Right lobe of liver (tissue), 6 donors: ENCODE data around the gene BACH1. TPM values are rescaled to one million over a fixed set of nuclear protein-coding genes. Genes with fewer than 3 reads are reported as not detected.
A peak's percentile ranks its signal among the peaks of the same experiment; 100 is the strongest.

Experiments used
- ATAC-seq, 4 donors: fragments of 200-7000 bp; cut with Tn5 transposase; one replicate each; pipeline ENCODE4 v1.9.1; 2020; ENCODE audit warnings: mild to moderate bottlenecking in 4 of 4, moderate library complexity in 4 of 4
- DNase-seq, 3 donors: peaks; one replicate each; pipeline ENCODE4 v3.0.0-alpha.2; 2020
- H3K27ac ChIP-seq, 3 donors: fragments of 200-600 bp; one replicate each; pipeline ENCODE4 v1.8.0; 2022
- H3K27me3 ChIP-seq, 2 donors: fragments of 200-600 bp; one replicate each; pipeline ENCODE4 v1.8.0; 2022
- H3K36me3 ChIP-seq, 4 donors: fragments of 200-600 bp; sonication (generic) in 1 of 4; one replicate each; pipeline versions ENCODE4 v1.5.1 to v1.8.0; 2017 to 2022; ENCODE audit warnings: control low read depth in 1 of 4
- H3K4me1 ChIP-seq, 4 donors: fragments of 200-600 bp; sonication (generic) in 1 of 4; one replicate each; pipeline versions ENCODE4 v1.5.1 to v1.8.0; 2017 to 2022; ENCODE audit warnings: control low read depth in 1 of 4
- H3K4me3 ChIP-seq, 3 donors: fragments of 200-600 bp; one replicate each; pipeline ENCODE4 v1.8.0; 2022
- H3K9me3 ChIP-seq, 4 donors: fragments of 200-600 bp; sonication (generic) in 1 of 4; one replicate each; pipeline versions ENCODE4 v1.5.1 to v1.8.0; 2017 to 2022; ENCODE audit warnings: control low read depth in 1 of 4
- CTCF ChIP-seq, 4 donors: fragments of 200-600 bp in 3 of 4; fragments of 450-650 bp in 1 of 4; IDR thresholded peaks; one replicate each; pipeline versions ENCODE4 v1.5.1 to v1.8.0; 2016 to 2022; ENCODE audit warnings: antibody characterized with exemption in 4 of 4, mild to moderate bottlenecking in 2 of 4
- POLR2A ChIP-seq: fragments of 450-650 bp; IDR thresholded peaks from one replicate; pipeline ENCODE4 v1.6.1; 2017; ENCODE audit warnings: antibody characterized with exemption, mild to moderate bottlenecking
- WGBS: methylation state at CpG from one replicate; pipeline ENCODE4 v1.1.6; 2018; ENCODE audit warnings: low coverage, low lambda C conversion rate; ENCODE audit not compliant: insufficient coverage; ENCODE audit errors: missing lambda C conversion rate; 5-methylcytosine and 5-hydroxymethylcytosine counted together
- intact Hi-C, 2 donors: fragments of 100-400 bp; cut with DNase I; formaldehyde crosslinking; loops; one replicate each; pipeline versions ENCODE4 v1.11.2 to v1.14.1; 2022
- total RNA-seq, 6 experiments: library from RNA; depleted of rRNA in 2 of 6; stranded (reverse); fragments of >200 nt in 2 of 6; fragmentation: NEBNext Ultra II Directional in 3 of 6; extraction: Animal tissue kit (Norgen Biotek cat#: 25700) in 3 of 6; gene quantifications; one replicate each; pipeline versions ENCODE4 v1.1.0 to v1.2.4, GENCODE V29; 2016 to 2023
- donor health status: DM: no; HTN: yes; CAD: no.
- donor health status: DM: no; HTN: no; CAD: no.
- donor health status: DM: no; HTN: no; CAD: no.
- donor health status: DM: no; HTN: yes; CAD: no.
- donor health status: DM: no; HTN: yes; CAD: no.

Gene BACH1
- total RNA-seq, 6 experiments from 2014 or later: 22.7 to 57.5 (median 27.2) TPM

- H3K4me3 ChIP-seq: no peak overlapping the region
- TF ChIP-seq CTCF (IDR thresholded peaks at IDR 0.05) (no peak), POLR2A (no peak)
- DNase-seq (no peak), ATAC-seq (peak in 2 of 4 donors; percentile 10 to 20)
- no peaks in the 10 kb centered on the region for H3K27me3 ChIP-seq
- H3K27ac ChIP-seq: no peak overlapping the region
- intact Hi-C loops: no loop called here
- H3K36me3 ChIP-seq: no peaks in the 10 kb centered on the region
- no peaks in the 10 kb centered on the region for H3K9me3 ChIP-seq
- WGBS: 66% methylated on average over 7 of the region's 7 CpGs
- H3K4me1 ChIP-seq: peaks cover 0 to 5% (median 0%) of the 10 kb centered on the region in 4 donors
Observed at GRCh38 chr21:29256126-29256910, 42.4 kb upstream of the BACH1 start.

DNA sequence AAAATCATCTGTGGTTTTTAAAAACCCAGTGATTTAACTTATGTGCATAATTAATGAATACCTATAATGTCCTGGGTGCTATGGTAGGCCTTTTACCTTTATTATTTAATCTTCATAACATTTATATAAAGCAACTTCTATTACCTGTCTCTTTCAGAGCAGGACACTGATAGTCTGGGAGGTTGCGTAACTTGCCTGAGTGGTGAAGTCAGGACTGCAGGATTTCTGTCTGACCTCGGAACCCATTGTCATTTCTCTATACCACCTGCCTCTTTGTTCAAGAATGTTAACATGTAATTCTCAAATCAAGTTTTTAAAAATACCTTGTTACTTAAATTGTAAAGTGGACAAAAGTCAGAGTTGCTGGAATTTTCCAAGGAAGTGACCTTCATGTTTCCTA, 41.0 kb upstream of the BACH1 start:
- Histone ChIP-seq H3K9me3 (no peaks in the 10 kb centered on the region), H3K27ac (no peak overlapping the region), H3K4me3 (no peak overlapping the region), H3K36me3 (no peaks in the 10 kb centered on the region), H3K27me3 (no peaks in the 10 kb centered on the region), H3K4me1 (peaks cover 0 to 5% (median 0%) of the 10 kb centered on the region in 4 donors)
- DNase-seq: no peak
- TF ChIP-seq CTCF (IDR thresholded peaks at IDR 0.05): no peak
- no peak for TF ChIP-seq POLR2A
- intact Hi-C loops: no loop called here
- 35% methylated on average over 2 of the region's 2 CpGs for WGBS
- peak; percentile 61 to 77 (median 73) for ATAC-seq

GRCh38 chr21:29258626-29259338, 39.9 kb upstream of the BACH1 start:
- TF ChIP-seq CTCF (IDR thresholded peaks at IDR 0.05) (no peak), POLR2A (no peak)

GRCh38 chr21:29260461-29260860, 38.3 kb upstream of the BACH1 start:
- no peak for DNase-seq
- Histone ChIP-seq H3K4me1 (peaks cover 0 to 5% (median 0%) of the 10 kb centered on the region in 4 donors), H3K27me3 (no peaks in the 10 kb centered on the region), H3K27ac (no peak overlapping the region), H3K4me3 (no peak overlapping the region), H3K36me3 (no peaks in the 10 kb centered on the region), H3K9me3 (no peaks in the 10 kb centered on the region)
- intact Hi-C loops: no loop called here
- no peak for ATAC-seq
- no peak for TF ChIP-seq POLR2A
- WGBS: 88% methylated on average over 2 of the region's 2 CpGs

More at GRCh38 chr21:29258626-29259338, 39.9 kb upstream of the BACH1 start:
- peaks cover 0 to 5% (median 0%) of the 10 kb centered on the region in 4 donors for H3K4me1 ChIP-seq
- DNase-seq (peak in 1 of 3 donors; percentile 49), ATAC-seq (peak; percentile 73 to 82 (median 76))
- no peaks in the 10 kb centered on the region for H3K27me3 ChIP-seq
- H3K36me3 ChIP-seq: no peaks in the 10 kb centered on the region
- no peaks in the 10 kb centered on the region for H3K9me3 ChIP-seq
- no peak overlapping the region for H3K4me3 ChIP-seq
- intact Hi-C loops: no loop called here
- WGBS: 38% methylated on average over 5 of the region's 5 CpGs
- H3K27ac ChIP-seq: peak overlapping the region in 1 of 3 donors; percentile 19
